Measurements from ENCODE around the gene COA5.

The COA5 gene

DNA sequence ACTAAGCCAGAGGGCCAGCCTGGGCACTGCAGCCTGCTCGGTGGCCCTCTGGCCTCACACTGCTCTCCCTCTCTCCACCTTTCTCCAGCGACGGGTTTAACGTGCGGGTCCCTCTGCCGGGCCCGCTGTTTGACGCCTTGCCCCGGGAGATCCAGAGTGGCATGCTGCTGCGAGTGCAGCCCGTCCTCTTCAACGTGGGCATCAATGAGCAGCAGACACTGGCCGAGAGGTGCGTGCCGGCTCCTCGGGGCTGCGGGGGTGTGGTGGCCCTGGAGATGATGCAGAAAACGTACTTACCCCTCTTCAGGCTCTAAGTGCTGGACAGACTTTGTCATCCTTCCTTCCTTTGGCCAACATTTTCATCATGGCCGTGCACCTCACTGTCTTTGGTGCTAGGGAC, 42.4 kb downstream of the COA5 start:
- no peak for TF ChIP-seq CTCF (IDR thresholded peaks at IDR 0.05; ENCODE audit: insufficient read depth, missing control alignments)
- DNase-seq (ENCODE audit: insufficient read length, low spot score): no peak
- FAIRE-seq: no peak

DNA sequence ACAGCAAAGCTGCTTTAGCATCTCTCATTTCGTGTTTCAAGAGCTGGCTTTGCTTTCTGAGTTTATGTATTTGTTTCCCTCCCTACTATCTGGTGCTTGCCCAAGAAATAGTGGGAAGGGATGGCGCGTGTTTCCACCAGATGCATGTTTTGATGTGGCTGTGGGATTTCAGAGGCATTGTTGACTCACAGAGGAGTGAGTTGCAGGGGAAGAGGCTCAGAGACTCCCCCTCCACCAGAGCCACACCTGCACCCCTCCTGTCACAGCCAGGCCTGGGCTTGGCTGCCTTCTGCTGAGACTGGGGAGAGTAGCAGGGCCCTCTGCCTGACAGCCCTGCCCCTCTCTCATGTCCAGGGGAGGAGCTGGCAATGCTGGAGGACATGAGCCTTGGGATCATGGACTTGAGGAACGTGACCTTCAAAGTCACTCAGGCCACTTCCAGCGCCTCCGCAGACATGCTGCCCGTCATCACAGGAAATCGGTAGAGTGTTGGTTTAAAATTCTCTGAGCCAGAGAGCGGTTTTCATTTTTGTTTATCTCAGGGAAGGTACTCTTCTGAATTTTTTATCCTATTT, 42.9 kb downstream of the COA5 start:
- no peak for TF ChIP-seq CTCF (IDR thresholded peaks at IDR 0.05; ENCODE audit: insufficient read depth, missing control alignments)
- DNase-seq (ENCODE audit: insufficient read length, low spot score) (no peak), FAIRE-seq (no peak)

DNA sequence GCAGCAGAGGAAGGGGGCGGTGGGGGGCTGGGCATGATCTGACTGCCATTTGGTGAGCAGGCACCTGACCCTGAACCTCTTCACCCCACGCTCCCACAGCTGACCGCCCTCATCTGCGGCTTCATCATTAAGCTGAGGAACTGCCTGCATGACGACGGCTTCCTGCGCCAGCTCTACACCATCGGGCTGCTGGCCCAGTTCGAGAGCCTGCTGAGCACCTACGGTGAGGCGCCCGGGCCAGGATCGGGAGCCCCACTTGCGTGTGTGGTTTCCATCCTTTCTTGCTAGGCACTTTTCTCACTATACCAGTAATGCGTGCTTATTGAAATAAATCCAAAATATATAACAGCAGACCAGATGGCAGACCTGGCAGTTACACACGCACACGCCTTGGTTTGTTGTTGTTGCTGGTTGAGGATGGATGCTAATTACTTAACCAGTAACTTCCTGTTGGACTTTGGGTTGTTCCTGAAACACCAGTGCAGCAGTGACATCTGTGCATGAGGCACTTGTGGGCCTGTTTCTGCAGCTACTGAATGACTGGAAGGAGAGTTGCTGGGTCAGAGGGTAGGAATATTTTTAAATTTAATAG, 43.7 kb downstream of the COA5 start:
- FAIRE-seq (no peak), DNase-seq (ENCODE audit: insufficient read length, low spot score) (no peak)
- no peak for TF ChIP-seq CTCF (IDR thresholded peaks at IDR 0.05; ENCODE audit: insufficient read depth, missing control alignments)

- FAIRE-seq: no peak
- no peak for TF ChIP-seq CTCF (IDR thresholded peaks at IDR 0.05; ENCODE audit: insufficient read depth, missing control alignments)
Observed at GRCh38 chr2:98563394-98563793, 44.9 kb downstream of the COA5 start.

DNA sequence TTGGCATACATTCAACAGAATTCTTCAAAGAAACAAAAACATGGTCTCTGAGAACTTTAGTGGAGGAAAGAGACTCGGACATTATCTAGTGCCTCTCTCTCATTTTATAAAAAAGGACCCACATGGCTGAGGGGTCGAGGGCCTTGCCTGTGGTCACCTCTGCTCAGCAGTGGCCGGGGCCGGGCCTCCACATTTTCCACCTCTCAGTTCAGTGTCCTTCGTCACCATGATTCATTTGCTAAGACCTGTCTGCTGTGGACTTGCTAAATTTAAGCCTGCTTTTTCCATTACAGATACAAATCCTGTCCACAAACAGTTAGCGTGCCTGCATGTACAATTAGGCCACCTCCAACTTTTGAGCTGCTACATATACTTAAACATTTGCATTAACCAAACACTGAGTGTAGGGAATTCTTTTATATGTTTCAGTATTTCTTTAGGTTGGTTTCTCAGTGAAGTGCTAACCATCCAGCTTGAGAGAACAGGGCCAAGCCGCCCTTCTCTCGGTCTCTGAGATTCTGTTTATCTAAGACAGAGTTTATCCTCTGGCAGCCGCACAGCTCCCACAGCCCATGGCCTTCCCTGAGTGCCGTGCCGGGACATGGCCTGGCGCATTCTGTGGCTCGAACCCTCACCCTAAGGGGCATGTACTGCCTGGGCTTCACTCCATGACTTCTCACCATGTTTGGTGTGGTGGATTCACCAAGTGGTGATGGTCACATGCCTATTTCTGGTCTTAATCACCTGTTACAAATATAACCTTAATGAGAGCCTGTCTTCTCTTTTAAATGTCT, 46.2 kb downstream of the COA5 start:
- no peak for DNase-seq (ENCODE audit: insufficient read length, low spot score)
- no peak for FAIRE-seq
- TF ChIP-seq CTCF (IDR thresholded peaks at IDR 0.05; ENCODE audit: insufficient read depth, missing control alignments): no peak

More at GRCh38 chr2:98563394-98563793, 44.9 kb downstream of the COA5 start:
- no peak for DNase-seq (ENCODE audit: insufficient read length, low spot score)

DNA sequence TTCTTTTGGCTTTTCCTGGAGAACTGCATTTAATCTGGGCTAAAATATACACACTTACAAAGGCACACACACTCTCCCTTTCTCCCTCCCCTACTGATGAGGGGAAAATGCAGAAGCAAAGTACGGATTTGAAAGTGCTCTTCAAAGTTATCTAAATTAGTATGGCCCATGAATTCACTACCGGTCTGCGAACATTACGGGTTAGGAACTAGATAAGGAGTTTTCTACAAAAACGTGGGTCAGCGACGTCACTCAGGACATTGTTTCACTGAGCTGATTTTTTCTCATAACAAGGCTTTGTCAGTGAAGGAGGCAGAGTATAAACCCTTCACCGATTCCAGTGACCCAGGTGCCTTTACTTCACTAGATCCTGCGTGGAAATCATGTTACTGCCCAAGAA, 47.3 kb downstream of the COA5 start:
- no peak for FAIRE-seq

More for the DNA sequence above, 47.3 kb downstream of the COA5 start:
- DNase-seq (ENCODE audit: insufficient read length, low spot score): no peak
- no peak for TF ChIP-seq CTCF (IDR thresholded peaks at IDR 0.05; ENCODE audit: insufficient read depth, missing control alignments)

Data from D721Med (cell line).